Colon (tissue), 2 donors: ENCODE data around the gene TM4SF18.

Experiments used
- FAIRE-seq: peaks from 2 replicates; lab custom pipeline; 2012; peaks lifted over from hg19 to GRCh38; lab: Jason Lieb, UNC
- donor health status: control.
- donor health status: control.

The TM4SF18 gene

DNA sequence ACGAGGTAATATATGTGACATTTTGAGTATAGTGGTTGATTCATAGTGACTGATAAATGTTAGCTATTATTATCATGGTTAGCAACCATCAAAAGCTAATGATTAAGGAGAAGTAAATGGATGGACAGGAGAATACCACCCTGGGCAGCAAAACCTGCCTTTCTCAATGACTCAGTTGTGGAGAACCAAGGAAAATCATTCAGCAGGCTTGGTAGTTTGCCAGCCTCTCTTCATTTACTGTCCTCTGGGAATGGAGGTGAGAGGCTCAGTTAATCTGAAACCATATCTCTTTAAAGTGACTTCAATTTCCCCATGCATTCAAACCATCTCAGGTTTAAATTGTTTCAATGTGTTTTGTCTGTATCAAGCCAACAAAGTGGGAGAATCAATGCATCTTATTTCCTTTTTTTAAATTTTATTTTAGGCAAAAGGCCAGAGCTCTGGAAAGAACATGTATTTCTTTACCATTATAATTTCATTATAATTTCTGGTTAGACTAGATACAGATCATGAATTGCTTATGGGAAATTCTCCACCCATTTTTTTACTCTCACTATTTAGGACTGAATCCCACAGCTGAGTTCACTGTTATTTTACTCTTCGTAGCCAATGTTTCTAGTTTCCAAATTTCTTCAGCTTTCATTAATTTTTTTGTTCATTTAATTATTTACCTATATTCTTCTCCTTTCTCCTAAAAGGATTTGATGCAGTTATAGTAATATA, 2.7 kb downstream of the TM4SF18 start:
- FAIRE-seq, result no peak

DNA sequence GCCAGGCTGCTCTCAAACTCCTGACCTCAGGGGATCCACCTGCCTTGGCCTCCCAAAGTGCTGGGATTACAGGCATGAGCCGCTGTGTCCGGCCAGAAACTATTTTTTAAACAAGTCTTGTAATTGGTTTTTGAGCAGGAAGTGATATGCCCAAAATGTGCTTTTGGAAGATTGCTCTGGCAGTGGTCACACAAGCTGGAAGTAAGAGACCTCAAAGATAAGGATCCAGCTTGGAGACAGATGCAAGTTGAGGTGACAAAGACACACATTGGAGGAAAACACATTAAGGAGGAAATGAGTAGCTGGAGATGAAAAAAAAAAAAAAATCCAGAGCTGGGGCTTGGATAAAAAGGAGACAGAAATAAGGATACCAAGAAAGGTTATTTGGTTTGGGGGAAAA, 6.3 kb downstream of the TM4SF18 start:
- no peak for FAIRE-seq

DNA sequence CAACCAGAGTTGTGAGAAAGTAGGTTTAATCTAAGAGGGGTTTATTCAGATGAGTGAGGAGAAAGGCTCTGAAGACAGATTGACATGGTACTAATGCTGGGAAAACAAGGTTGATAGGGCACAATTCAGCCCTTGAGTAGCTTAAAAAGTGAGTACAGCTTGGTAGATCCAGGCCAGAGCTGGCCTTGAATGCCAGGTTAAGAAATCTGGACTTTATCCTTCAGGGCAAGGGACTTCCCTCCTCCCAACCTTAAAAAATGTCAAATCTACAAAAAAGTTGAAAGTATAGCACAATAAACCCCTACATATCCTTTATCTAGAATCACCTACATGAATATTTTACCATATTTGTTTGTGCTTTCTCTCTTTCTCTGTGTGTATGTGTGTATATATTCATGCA, 7.9 kb downstream of the TM4SF18 start:
- FAIRE-seq, result no peak

DNA sequence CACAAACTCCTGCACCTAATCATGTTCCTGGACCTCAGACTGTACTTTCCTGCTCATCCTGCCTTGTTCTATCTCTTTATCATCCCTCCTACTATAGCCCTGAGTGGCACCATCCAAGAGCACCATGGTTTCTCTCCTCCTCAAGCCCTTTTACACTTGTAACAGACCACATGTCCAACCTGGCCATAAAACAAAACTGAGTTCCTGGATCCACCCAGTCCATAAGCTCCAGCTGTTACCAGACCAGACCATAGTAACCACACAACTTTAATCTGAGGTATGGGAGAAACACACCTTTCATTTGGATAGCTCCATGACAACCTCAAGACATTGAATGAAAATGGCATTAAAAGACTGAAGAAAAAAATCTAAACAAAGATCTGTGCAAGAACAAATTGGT, 9.1 kb downstream of the TM4SF18 start:
- FAIRE-seq, result no peak

DNA sequence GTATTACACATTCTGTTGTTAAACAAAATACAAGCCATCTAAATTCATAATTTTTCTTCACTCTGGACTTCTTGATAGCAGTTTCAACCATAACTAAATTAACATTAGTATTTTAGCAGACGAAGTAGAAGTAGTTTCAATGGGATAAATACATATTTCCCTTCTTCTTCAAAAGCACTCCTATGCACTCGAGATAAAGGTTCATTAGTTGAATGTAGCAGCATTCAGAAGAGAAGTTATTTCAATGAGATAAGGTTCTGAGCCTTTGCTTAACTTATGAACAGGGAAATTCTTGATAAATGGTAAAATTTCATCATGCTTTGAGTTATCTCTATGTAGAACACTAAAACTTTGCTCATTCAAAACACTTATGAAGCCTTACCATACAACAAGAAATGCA, 11.8 kb downstream of the TM4SF18 start:
- FAIRE-seq, result no peak

DNA sequence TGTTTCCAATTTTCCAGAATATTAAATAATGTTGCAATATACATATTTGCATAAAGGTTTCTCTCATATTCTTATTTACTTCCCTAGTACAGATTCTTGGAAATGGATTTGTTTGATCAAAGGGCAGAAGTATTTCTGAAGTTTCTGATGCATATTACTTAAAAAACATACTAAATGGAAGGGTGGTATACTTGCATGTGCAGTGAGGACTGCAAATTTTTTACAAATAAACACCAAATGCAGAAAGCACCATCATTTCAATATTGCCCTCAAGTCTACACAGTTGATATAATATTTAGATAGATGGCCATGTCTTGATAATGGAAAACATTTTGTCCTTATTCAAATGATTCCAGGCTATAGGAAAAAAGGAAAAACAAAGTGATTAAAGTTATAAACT, 12.3 kb downstream of the TM4SF18 start:
- no peak for FAIRE-seq

DNA sequence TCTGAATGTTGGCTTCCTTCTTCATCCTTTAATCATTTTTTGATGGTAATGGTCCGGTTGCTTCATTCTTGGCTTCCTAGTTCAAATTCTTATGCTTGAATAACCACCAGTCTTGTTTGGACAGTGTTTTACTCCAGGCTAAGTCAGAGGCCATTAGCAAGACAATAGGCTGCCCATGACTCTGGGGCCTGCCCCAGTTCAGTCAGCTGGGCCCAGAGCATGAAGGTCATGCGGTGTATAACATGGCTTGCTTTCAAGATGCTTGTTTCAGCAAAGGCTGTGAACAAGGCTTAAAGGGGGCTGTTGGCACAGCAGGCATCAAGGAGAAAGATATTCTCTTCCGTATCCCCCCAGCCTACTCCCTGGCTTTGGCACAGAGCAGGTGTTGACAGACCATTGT, 13.7 kb downstream of the TM4SF18 start:
- FAIRE-seq, result no peak

DNA sequence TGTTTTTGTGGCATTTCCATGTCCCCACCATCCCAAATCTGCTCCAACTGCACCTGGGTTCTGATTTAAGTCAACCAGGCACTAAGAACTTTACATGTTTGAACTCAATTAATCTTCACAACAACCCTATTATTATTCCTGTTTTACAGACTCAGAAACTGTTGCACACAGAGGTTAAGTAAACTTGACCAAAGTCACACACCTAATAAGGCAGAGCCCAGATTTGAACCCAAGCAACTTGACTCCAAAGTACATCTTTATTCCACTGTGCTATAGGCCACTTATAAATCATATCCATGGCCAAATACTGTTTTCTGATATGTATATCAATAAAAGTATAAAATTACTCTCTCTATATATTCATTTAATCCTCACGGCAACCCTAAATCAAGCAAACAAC, 16.4 kb downstream of the TM4SF18 start:
- no peak for FAIRE-seq

DNA sequence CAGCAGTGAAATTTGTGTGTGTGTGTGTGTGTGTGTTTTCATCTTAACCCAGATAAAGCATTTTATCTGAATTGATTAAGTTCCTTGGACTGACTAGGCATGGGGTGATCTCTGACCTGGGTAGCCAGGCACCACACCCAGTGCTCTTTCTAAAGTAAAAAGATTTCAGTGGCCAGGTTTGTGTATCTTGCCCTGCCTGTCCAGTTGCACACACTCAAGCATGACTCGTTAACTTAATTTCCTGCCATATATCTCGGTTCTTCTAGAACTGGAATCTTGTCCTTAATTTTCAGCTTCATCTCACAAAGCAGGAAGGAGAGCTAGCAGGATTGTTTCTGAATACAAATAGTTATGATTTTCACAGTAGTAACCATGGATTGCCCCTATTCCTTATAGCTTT, 17.0 kb downstream of the TM4SF18 start:
- FAIRE-seq, result no peak

DNA sequence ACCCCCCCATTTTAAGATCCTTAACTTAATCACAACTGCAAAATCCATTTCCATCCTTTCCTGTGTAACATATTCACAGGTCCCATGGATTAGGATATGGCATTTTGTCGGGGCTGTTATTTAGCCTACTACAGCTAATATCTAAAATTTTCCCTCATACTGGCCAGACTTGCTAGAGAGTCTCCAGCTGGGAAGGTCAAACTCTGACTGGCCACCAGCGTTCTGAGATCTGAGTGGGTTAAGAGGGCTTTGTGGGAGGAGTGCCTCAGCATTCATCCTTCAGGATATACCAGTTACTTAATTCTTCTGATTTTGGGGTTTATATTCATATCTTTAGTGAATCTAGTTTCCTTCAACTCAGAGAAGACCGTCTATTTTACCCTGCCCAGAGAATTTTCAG, 17.7 kb downstream of the TM4SF18 start:
- FAIRE-seq, result no peak

DNA sequence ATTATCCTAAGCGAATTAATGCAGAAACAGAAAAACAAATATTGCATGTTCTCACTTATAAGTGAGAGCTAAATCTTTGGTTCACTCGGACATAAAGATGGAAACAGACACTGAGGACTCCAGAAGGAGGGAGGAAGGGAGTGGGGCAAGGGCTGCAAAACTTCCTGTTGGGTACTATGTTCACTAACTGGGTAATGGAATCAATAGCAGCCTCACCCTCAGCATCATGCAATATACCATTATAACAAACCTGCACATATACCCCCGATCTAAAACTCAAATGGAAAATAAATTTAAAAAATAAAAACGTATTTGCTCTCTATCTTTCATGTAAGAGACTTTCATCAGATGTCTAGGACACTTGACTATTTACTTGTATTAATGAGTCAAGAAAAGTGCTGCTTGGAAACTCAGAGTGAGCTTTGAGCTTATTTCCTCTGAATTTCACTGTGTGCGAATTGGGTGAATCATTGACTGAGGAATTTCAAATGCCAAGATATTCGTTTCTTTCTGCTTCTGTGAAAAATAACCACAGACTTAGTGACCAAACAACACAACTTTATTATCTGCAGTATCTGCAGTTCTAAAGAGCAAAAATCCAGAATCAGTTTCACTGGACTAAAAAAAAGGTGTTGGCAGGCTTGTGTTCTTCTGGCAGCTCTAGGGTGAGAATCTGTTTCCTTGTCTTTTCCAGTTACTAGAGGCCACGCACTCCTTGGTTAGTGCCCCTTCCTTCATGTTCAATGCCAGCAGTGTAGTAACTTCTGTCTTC, 18.4 kb downstream of the TM4SF18 start:
- no peak for FAIRE-seq

DNA sequence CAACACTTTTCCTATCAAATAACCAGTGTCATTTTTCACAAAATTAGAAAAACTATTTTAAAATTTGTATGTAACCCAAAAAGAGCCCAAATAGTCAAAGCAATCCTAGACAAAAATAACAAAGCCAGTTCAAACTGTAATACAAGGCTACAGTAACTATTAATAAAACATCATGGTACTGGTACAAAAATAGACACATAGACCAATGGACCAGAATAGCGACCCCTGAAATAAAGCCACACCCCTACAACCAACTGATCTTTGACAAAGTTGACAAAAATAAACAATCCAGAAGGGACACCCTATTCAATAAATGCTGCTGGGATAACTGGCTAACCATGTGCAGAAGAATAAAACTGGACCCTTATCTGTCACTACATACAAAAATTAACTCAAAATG, 19.9 kb downstream of the TM4SF18 start:
- no peak for FAIRE-seq

DNA sequence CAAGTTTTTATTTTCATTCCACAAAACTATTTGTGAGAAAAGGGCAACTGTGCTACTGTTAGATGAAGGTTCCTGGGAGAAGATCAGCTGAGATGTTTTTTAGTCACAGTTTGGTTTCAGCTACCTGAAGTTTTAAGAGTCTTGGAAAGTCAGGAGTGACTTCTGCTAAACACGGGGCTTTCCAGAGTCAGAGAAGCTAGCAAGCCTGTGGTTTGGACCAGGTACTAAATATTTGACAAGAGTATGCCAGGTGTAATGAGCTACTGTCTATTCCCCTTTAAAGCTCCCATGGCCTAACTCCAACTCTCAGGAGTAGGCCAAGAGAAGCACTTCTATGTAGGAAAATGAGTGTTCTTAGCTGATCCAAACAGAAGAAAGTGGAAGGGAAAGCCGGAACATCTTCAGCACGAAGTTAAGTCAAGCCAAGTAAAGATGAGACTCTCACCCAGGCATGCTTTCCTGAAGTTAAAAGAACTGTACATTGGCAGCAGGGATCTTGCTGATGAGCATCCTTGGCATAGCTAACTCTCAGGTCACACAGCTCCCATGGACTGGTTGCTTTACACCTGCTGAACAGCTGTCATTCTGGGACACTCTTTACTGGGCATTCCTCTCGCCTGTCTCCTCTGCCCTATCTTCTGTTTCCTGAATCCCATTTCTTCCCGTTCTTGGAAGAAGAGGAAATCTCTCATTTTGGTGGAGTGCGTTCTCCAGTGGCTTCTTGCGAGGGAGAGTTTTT, 22.5 kb downstream of the TM4SF18 start:
- no peak for FAIRE-seq

DNA sequence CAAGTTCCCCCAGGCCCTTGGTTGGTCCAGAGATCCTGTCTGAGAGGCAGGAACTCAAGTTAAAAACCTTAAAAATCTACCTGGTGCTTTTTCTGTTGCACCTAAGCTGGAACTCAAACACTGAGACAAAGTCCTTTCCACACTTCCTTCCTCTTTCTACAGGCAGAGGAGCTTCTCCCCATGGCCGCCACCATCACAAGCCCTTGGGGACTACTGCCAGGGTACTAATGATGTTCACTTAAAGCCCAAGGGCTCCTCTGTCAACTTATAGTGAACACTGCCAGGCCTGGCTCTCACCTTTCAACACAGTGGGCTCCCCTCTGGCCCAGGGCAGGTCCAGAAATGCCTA, 26.0 kb downstream of the TM4SF18 start:
- no peak for FAIRE-seq

DNA sequence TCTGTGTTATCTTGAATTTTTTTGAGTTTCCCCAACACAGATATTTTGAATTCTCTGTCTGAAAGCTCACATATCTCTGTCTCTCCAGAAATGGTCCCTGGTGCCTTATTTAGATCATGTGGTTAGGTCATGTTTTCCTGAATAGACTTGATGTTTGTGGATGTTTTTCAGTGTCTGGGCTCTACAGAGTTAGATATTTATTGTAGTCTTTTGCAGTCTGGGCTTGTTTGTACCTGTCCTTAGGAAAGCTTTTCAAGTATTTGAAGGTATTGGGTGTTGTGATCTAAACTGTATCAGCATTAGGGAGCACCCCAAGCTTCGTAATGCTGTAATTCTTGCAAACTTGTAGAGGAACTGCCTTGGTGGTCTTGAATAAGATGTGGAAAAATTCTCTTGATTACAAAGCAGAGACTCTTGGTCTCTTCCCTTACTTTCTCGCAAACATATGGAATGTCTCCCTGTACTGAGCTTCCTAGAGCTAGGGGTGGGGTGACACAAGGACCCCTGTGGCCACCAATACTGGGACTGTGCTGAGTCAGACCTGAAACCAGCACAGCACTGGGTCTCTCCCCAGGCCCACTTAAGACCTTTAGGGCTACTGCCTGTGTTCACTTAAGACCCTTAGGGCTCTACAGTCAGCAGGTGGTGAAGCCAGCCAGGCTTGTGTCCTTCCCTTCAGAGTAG, 26.5 kb downstream of the TM4SF18 start:
- FAIRE-seq, result no peak

DNA sequence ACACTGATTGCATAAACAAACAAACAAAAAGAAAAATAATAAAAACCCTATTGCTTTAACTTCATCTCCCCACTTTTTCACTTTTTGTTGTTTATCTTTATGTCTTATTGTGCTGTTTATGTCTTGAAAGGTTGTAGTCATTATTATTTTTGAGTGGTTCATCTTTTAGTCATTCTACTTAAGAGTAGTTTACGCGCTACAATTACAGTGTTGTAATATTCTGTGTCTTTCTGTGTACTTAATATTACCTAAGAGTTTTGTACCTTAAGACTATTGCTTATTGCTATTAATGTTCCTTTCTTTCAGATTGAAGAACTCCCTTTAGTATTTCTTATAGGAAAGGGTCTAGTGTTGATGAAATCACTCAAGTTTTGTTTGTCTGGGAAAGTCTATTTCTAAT, 28.1 kb downstream of the TM4SF18 start:
- no peak for FAIRE-seq

DNA sequence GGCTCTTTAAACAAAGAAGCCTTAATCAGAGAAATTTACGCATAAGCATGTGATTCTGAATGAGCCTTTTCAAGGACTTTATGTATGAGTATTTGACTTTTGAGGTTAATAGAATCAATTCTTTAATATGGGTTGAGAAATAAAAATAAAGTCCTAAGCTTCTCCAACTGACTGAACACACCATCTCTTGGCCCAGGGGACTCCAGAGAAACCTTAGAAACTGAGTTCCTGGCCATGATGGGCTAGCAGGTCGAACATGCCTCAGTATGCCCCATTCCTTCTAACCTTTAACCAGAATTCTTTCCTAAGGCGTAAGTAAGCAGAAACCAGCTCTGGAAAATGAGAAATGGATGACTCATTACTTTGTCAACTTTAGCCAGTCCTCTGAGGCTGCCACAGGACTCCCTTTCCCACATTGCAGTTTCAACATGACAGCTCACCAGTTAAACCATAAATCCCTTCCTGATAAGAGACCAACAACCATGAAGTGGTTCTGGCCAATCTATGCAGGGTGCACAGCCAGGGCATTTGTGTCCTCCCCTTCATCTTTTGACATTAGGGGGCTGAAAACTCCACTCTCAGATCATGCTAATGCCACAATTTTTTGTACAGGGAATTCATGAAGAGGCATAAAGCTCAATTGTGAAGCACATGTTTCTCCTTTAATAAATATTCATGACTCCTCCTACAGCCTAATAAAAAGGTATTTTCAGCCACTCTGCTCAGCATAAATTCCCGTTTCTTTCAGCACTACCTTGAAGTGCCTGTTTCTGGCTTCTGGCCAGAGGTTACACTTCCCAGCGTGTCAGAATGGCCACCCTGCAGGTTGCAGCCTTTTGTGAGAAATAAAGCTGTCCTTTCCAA, 33.3 kb downstream of the TM4SF18 start:
- FAIRE-seq, result no peak

DNA sequence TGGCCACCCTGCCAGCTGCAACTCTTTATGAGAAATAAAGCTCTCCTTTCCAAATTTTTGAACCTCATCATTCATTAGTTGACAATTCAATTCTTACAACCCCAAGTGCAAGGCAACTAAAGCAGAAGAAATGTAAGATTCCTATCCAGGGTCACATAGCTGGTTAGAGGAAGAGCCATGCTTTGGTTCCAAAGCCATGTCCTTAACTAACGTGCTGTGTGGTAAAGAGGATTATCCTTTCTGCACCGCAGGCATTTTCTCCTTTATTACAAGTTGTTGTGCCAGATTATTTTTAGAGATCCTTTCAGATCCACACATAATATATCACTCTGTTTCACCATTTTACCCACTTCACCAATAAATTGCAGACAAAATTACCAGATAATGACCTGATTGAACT, 36.5 kb downstream of the TM4SF18 start:
- FAIRE-seq, result no peak

DNA sequence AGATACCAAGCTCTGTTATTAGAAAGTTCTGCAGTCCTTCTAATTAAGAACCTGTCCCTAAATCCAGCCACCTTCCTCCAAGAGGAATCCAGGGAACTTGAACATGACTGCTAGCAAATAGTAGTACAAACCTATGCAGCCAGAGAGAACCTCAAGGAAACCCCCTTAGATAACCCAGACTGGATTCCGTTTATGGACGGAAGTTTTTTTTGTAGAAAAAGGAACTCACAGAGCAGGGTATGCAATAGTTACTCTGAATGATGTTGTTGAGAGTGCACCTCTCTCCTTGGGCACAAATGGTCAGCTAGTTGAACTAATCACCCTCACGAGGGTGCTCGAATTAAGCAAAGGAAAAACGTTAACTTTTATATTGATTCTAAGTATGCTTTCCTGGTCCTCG, 40.8 kb downstream of the TM4SF18 start:
- no peak for FAIRE-seq

DNA sequence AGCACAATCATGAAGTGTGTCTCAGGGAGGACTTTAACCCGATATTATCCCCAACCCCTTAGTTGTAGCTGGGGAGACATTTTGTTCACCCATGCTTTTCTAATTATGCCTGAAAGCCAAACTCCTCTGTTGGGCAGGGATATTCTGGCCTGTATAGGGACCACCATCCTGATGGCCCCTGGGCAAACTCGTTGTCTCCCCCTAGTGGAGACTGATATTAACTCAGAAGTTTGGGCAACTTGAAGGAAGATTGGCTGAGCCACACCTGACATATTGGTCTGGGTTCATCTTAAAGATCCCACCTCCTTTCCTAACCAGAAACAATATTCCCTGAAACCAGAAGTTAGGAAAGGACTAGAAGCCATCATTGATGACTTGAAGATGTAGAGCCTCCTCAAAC, 42.3 kb downstream of the TM4SF18 start:
- FAIRE-seq, result no peak

DNA sequence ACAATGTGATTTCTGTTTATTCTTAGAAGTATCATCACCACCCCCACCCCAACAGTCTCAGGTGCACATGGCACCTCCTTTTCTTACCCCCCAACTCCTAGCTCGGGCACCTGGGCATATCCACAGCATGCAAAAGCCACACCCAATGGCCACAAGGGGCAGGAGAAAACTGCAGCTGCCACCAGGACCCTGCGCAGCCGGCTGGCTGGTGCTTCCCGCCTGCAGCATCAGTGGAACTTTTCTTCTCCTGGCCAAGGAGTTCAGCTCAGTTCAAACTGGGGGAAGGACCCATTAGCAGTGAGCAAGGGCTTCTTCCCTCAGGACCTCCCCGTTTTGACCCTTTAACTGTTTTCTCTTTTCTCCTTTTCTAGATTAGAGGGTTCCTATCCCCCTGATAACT, 44.8 kb downstream of the TM4SF18 start:
- no peak for FAIRE-seq

DNA sequence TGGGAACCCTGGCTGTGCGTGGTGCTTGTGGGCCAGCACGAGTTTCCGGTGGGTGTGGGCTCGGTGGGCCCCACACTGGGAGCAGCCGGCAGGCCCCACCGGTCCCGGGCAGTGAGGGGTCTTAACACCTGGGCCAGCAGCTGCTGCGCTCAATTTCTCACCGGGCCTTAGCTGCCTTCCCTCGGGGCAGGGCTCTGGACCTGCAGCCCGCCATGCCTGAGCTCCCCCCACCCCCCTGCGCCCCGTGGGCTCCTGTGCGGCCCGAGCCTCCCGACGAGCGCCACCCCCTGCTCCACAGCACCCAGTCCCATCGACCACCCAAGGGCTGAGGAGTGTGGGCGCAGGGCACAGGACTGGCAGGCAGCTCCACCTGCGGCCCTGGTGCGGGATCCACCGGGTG, 49.4 kb downstream of the TM4SF18 start:
- FAIRE-seq, result no peak
